Subcutaneous abdominal adipose tissue (tissue), 5 donors: ENCODE results near the gene NWD2.
A peak's percentile ranks its signal among the peaks of the same experiment; 100 is the strongest.

Experiments used
- H3K27ac ChIP-seq: one replicate; pipeline ENCODE4 v1.7.0; 2013; ENCODE audit warnings: low read depth, mild to moderate bottlenecking, inconsistent platforms, low read length, moderate library complexity
- H3K27me3 ChIP-seq, 5 donors: one replicate each; pipeline ENCODE4 v1.7.0; 2013; ENCODE audit warnings: low read length in 5 of 5, inconsistent platforms in 1 of 5; ENCODE audit not compliant: control insufficient read depth in 5 of 5, insufficient read depth in 4 of 5
- H3K36me3 ChIP-seq, 5 donors: one replicate each; pipeline ENCODE4 v1.7.0; 2013; ENCODE audit warnings: low read length in 5 of 5; ENCODE audit not compliant: control insufficient read depth in 5 of 5, insufficient read depth in 5 of 5
- H3K4me1 ChIP-seq, 5 donors: one replicate each; pipeline ENCODE4 v1.7.0; 2013; ENCODE audit warnings: low read length in 5 of 5, mild to moderate bottlenecking in 3 of 5, moderate library complexity in 1 of 5; ENCODE audit not compliant: control insufficient read depth in 5 of 5, insufficient read depth in 5 of 5
- H3K4me3 ChIP-seq, 5 donors: one replicate each; pipeline ENCODE4 v1.7.0; 2013; ENCODE audit warnings: low read length in 5 of 5, low read depth in 1 of 5
- H3K9ac ChIP-seq, 5 donors: one replicate each; pipeline ENCODE4 v1.7.0; 2013; ENCODE audit warnings: low read length in 5 of 5, mild to moderate bottlenecking in 4 of 5, moderate library complexity in 3 of 5
- H3K9me3 ChIP-seq, 5 donors: one replicate each; pipeline ENCODE4 v1.7.0; 2013; ENCODE audit warnings: low read length in 5 of 5; ENCODE audit not compliant: control insufficient read depth in 5 of 5
- donor health status: healthy.
- donor health status: healthy.
- donor health status: healthy.
- donor health status: healthy.
- donor health status: healthy.

NWD2 gene

GRCh38 chr4:37436546-37436945, 192.0 kb downstream of the NWD2 start:
- H3K9ac ChIP-seq, result no peak overlapping the region
- H3K4me3 ChIP-seq, result no peak overlapping the region
- H3K27ac ChIP-seq, result no peak overlapping the region
- no peaks in the 10 kb centered on the region for H3K9me3 ChIP-seq
- peaks cover 0 to 2% (median 0%) of the 10 kb centered on the region in 5 donors for H3K4me1 ChIP-seq
- no peaks in the 10 kb centered on the region for H3K36me3 ChIP-seq
- H3K27me3 ChIP-seq, result no peaks in the 10 kb centered on the region

- Histone ChIP-seq H3K27me3 (no peaks in the 10 kb centered on the region), H3K9ac (no peak overlapping the region), H3K4me3 (no peak overlapping the region), H3K4me1 (peaks cover 0 to 2% (median 0%) of the 10 kb centered on the region in 5 donors), H3K36me3 (no peaks in the 10 kb centered on the region), H3K27ac (no peak overlapping the region), H3K9me3 (no peaks in the 10 kb centered on the region)
Measured at GRCh38 chr4:37437163-37437562, 192.6 kb downstream of the NWD2 start.

GRCh38 chr4:37438564-37439279, 194.2 kb downstream of the NWD2 start:
- Histone ChIP-seq H3K27me3 (no peaks in the 10 kb centered on the region), H3K36me3 (peaks cover 0 to 3% (median 0%) of the 10 kb centered on the region in 5 donors), H3K27ac (peak overlapping the region; percentile 7), H3K9me3 (no peaks in the 10 kb centered on the region), H3K4me3 (no peak overlapping the region), H3K4me1 (peaks cover 0 to 2% (median 0%) of the 10 kb centered on the region in 5 donors), H3K9ac (no peak overlapping the region)

GRCh38 chr4:37439809-37440474, 195.4 kb downstream of the NWD2 start:
- H3K27ac ChIP-seq, result peak overlapping the region; percentile 7
- peaks cover 0 to 2% (median 0%) of the 10 kb centered on the region in 5 donors for H3K4me1 ChIP-seq
- H3K27me3 ChIP-seq, result no peaks in the 10 kb centered on the region

GRCh38 chr4:37440501-37440900, 196.0 kb downstream of the NWD2 start:
- Histone ChIP-seq H3K4me1 (peaks cover 0 to 2% (median 0%) of the 10 kb centered on the region in 5 donors), H3K9me3 (no peaks in the 10 kb centered on the region), H3K9ac (no peak overlapping the region), H3K27me3 (no peaks in the 10 kb centered on the region), H3K36me3 (peaks cover 0 to 3% (median 0%) of the 10 kb centered on the region in 5 donors), H3K27ac (no peak overlapping the region), H3K4me3 (no peak overlapping the region)

More at GRCh38 chr4:37439809-37440474, 195.4 kb downstream of the NWD2 start:
- H3K9ac ChIP-seq, result no peak overlapping the region
- no peaks in the 10 kb centered on the region for H3K9me3 ChIP-seq
- peaks cover 0 to 3% (median 0%) of the 10 kb centered on the region in 5 donors for H3K36me3 ChIP-seq
- H3K4me3 ChIP-seq, result no peak overlapping the region

- Histone ChIP-seq H3K27ac (no peak overlapping the region), H3K36me3 (peaks cover 0 to 3% (median 0%) of the 10 kb centered on the region in 5 donors), H3K4me1 (peaks cover 0 to 2% (median 0%) of the 10 kb centered on the region in 5 donors), H3K4me3 (no peak overlapping the region), H3K9ac (no peak overlapping the region), H3K9me3 (no peaks in the 10 kb centered on the region), H3K27me3 (no peaks in the 10 kb centered on the region)
Measured at GRCh38 chr4:37441231-37442061, 196.9 kb downstream of the NWD2 start.

- Histone ChIP-seq H3K27ac (no peak overlapping the region), H3K36me3 (peaks cover 0 to 3% (median 0%) of the 10 kb centered on the region in 5 donors), H3K27me3 (no peaks in the 10 kb centered on the region), H3K4me3 (no peak overlapping the region), H3K9ac (no peak overlapping the region), H3K4me1 (peaks cover 0 to 2% (median 0%) of the 10 kb centered on the region in 5 donors), H3K9me3 (no peaks in the 10 kb centered on the region)
Measured at GRCh38 chr4:37442062-37442323, 197.4 kb downstream of the NWD2 start.

GRCh38 chr4:37443137-37443536, 198.6 kb downstream of the NWD2 start:
- no peak overlapping the region for H3K4me3 ChIP-seq
- no peaks in the 10 kb centered on the region for H3K27me3 ChIP-seq
- no peak overlapping the region for H3K9ac ChIP-seq
- H3K27ac ChIP-seq, result no peak overlapping the region
- H3K4me1 ChIP-seq, result peaks cover 0 to 2% (median 0%) of the 10 kb centered on the region in 5 donors
- peaks cover 0 to 3% (median 0%) of the 10 kb centered on the region in 5 donors for H3K36me3 ChIP-seq
- no peaks in the 10 kb centered on the region for H3K9me3 ChIP-seq

- no peak overlapping the region for H3K27ac ChIP-seq
- H3K9me3 ChIP-seq, result no peaks in the 10 kb centered on the region
- peaks cover 0 to 2% (median 0%) of the 10 kb centered on the region in 5 donors for H3K27me3 ChIP-seq
- no peak overlapping the region for H3K4me3 ChIP-seq
- H3K4me1 ChIP-seq, result no peaks in the 10 kb centered on the region
- H3K9ac ChIP-seq, result no peak overlapping the region
- H3K36me3 ChIP-seq, result peaks cover 0 to 3% (median 0%) of the 10 kb centered on the region in 5 donors
Measured at GRCh38 chr4:37445023-37445422, 200.5 kb downstream of the NWD2 start.

- H3K27ac ChIP-seq, result no peak overlapping the region
- no peaks in the 10 kb centered on the region for H3K9me3 ChIP-seq
- H3K4me1 ChIP-seq, result no peaks in the 10 kb centered on the region
- H3K4me3 ChIP-seq, result no peak overlapping the region
- peaks cover 0 to 3% (median 0%) of the 10 kb centered on the region in 5 donors for H3K36me3 ChIP-seq
- no peak overlapping the region for H3K9ac ChIP-seq
- peaks cover 0 to 3% (median 0%) of the 10 kb centered on the region in 5 donors for H3K27me3 ChIP-seq
Measured at GRCh38 chr4:37446016-37446415, 201.5 kb downstream of the NWD2 start.
